NCI-H82 treated with DMSO at 0.1 percent for 48 hours (cell line): ENCODE data around the gene TARM1.

Source experiments
- DNase-seq: peaks from one replicate; lab custom pipeline; 2025; ENCODE audit not compliant: unreplicated experiment; lab: John Stamatoyannopoulos, UW

Gene TARM1

GRCh38 chr19:54081032-54081431, at the start of gene TARM1:
TSS of gene TARM1 (minus strand) at chr19:54081365. CDS start at chr19:54081340, 25 bp downstream.
- DNase-seq = no peak

- DNase-seq = no peak
Measured at GRCh38 chr19:54129617-54129996, 48.4 kb upstream of the TARM1 start.

- DNase-seq = no peak
Measured at GRCh38 chr19:54128796-54129616, 47.8 kb upstream of the TARM1 start.

- no peak for DNase-seq
Measured at GRCh38 chr19:54128441-54128725, 47.2 kb upstream of the TARM1 start.

- DNase-seq = no peak
Measured at GRCh38 chr19:54127688-54128440, 46.7 kb upstream of the TARM1 start.

GRCh38 chr19:54125713-54126112, 44.5 kb upstream of the TARM1 start:
- no peak for DNase-seq

- no peak for DNase-seq
Measured at GRCh38 chr19:54124393-54124792, 43.2 kb upstream of the TARM1 start.

- DNase-seq = no peak
Measured at GRCh38 chr19:54123682-54124081, 42.5 kb upstream of the TARM1 start.

GRCh38 chr19:54121259-54121658, 40.1 kb upstream of the TARM1 start:
- no peak for DNase-seq

GRCh38 chr19:54115109-54116063, 34.2 kb upstream of the TARM1 start, which contains the start of the genes PRPF31 and TFPT:
TSS of gene PRPF31 (plus strand) at chr19:54115754. CDS start at chr19:54118279, 2,525 bp downstream.
TSS of gene TFPT (minus strand) at chr19:54115657. CDS start at chr19:54115269, 388 bp downstream.
- DNase-seq = peak; percentile 95

- DNase-seq = no peak
Measured at GRCh38 chr19:54114340-54115108, 33.4 kb upstream of the TARM1 start.

- DNase-seq = no peak
Measured at GRCh38 chr19:54109651-54110050, 28.5 kb upstream of the TARM1 start.

- DNase-seq = no peak
Measured at GRCh38 chr19:54108496-54108895, 27.3 kb upstream of the TARM1 start.

- no peak for DNase-seq
Measured at GRCh38 chr19:54107876-54108490, 26.8 kb upstream of the TARM1 start.

GRCh38 chr19:54106716-54107115, 25.6 kb upstream of the TARM1 start:
- DNase-seq = no peak

GRCh38 chr19:54105796-54106195, 24.6 kb upstream of the TARM1 start:
- no peak for DNase-seq

GRCh38 chr19:54104998-54105715, 24.0 kb upstream of the TARM1 start:
- no peak for DNase-seq

- DNase-seq = peak; percentile 94
Measured at GRCh38 chr19:54102421-54103169, 21.4 kb upstream of the TARM1 start, which contains the start of gene NDUFA3. TSS of gene NDUFA3 (plus strand) at chr19:54102855. CDS start at chr19:54102879, 24 bp downstream.
